GM19238 (cell line): ENCODE results near the gene ZNF398.
"Not testable (repeated sequence)": the region's sequence is repeated elsewhere in the genome, so short reads cannot be mapped to it uniquely, and the experiment has no call there.

Experiments
- DNase-seq: peaks from one replicate; pipeline ENCODE4 v3.0.0; 2011; ENCODE audit warnings: low spot score; ENCODE audit not compliant: insufficient read length

Gene ZNF398

GRCh38 chr7:149225656-149226055 is 78.4 kb downstream of the ZNF398 start:
- no peak for DNase-seq

- DNase-seq = not testable (repeated sequence)
Observed at GRCh38 chr7:149226366-149226765, 79.1 kb downstream of the ZNF398 start.

GRCh38 chr7:149226840-149227494 is 79.7 kb downstream of the ZNF398 start:
- DNase-seq = no peak

GRCh38 chr7:149228831-149229471 is 81.7 kb downstream of the ZNF398 start:
- no peak for DNase-seq

GRCh38 chr7:149229526-149229925 is 82.3 kb downstream of the ZNF398 start:
- DNase-seq = no peak

DNA sequence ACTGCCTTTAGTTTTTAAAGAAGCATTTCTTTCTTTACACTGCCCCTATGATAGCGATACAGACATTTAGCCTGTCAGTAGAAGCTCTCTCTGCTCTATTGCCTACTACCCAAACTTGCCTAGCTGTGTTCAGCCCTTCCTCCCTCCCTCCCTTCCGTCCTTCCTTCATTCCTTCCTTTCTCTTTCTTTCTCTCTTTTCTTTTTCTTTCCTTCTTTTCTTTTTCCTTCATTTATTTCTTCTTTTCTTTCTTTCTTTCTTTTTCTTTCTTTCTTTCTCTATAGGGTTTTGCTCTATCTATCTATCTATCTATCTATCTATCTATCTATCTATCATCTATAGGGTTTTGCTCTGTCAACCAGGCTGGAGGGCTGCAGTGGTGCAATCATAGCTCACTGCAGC is 85.1 kb downstream of the ZNF398 start:
- DNase-seq = no peak
